H1 (cell line): ENCODE measurements around the gene CLDN7. TPM values are rescaled to one million over a fixed set of nuclear protein-coding genes. Genes with fewer than 3 reads are reported as not detected.

Experiments
- CTCF ChIA-PET: fragments of 300-600 bp; sonication (Branson Sonifier 250); formaldehyde crosslinking; loops from one replicate; lab custom pipeline; 2021; ENCODE audit not compliant: partially characterized antibody; lab: Charles Lee
- POLR2A ChIA-PET: fragments of 300-600 bp; sonication (Branson Sonifier 250); formaldehyde crosslinking; loops from one replicate; lab custom pipeline; 2021; ENCODE audit warnings: inconsistent platforms; ENCODE audit not compliant: partially characterized antibody; lab: Charles Lee
- DNase-seq, 2 experiments: peaks; one replicate each; pipeline versions ENCODE4 v3.0.0 to v3.0.0-alpha.2; 2010 to 2022; ENCODE audit warnings: low spot score in 2 of 2, low read depth in 1 of 2, mixed read lengths in 1 of 2
- FAIRE-seq: peaks from 2 replicates; lab custom pipeline; 2011; peaks lifted over from hg19 to GRCh38; lab: Jason Lieb, UNC
- H2AFZ ChIP-seq: 2 replicates; pipeline ENCODE4 v1.8.1; 2012; ENCODE audit warnings: low read length, inconsistent platforms
- H2AK5ac ChIP-seq: 2 replicates; pipeline ENCODE4 v1.6.1; 2013; ENCODE audit warnings: low read depth, low read length
- H2BK120ac ChIP-seq: replicated peaks from 2 replicates; pipeline ENCODE3; 2013; ENCODE audit warnings: low read depth, low read length, inconsistent platforms
- H2BK12ac ChIP-seq: 2 replicates; pipeline ENCODE4 v1.6.1; 2013; ENCODE audit warnings: low read depth, low read length
- H2BK15ac ChIP-seq: 2 replicates; pipeline ENCODE4 v1.6.1; 2013; ENCODE audit warnings: low read length
- H2BK20ac ChIP-seq: 2 replicates; pipeline ENCODE4 v1.6.1; 2013; ENCODE audit warnings: low read length
- H2BK5ac ChIP-seq: 2 replicates; pipeline ENCODE4 v1.6.1; 2013; ENCODE audit warnings: low read depth, low read length
- H3K14ac ChIP-seq: 2 replicates; pipeline ENCODE4 v1.6.1; 2013; ENCODE audit warnings: inconsistent platforms; ENCODE audit not compliant: insufficient read length
- H3K18ac ChIP-seq: 2 replicates; pipeline ENCODE4 v1.6.1; 2013; ENCODE audit warnings: low read length; ENCODE audit errors: extremely low read depth
- H3K23ac ChIP-seq: 2 replicates; pipeline ENCODE4 v1.6.1; 2013; ENCODE audit warnings: inconsistent platforms; ENCODE audit not compliant: insufficient read length
- H3K23me2 ChIP-seq: 2 replicates; pipeline ENCODE4 v1.6.1; 2013; ENCODE audit warnings: low read depth, low read length
- H3K27ac ChIP-seq: 2 replicates; pipeline ENCODE4 v1.6.1; 2011; ENCODE audit warnings: low read depth, low read length, inconsistent platforms
- H3K27me3 ChIP-seq, 4 experiments: replicated peaks in 1 of 4; 1 replicate in 1 of 4; 2 replicates in 3 of 4; pipeline versions ENCODE4 v1.6.1 to v1.8.1; 2011 to 2013; ENCODE audit warnings: low read length in 3 of 4, mild to moderate bottlenecking in 3 of 4, inconsistent platforms in 2 of 4, mixed read lengths in 2 of 4, moderate library complexity in 1 of 4; ENCODE audit not compliant: control insufficient read depth in 3 of 4, insufficient read depth in 3 of 4; ENCODE audit errors: extremely low read depth in 1 of 4
- H3K36me3 ChIP-seq, 4 experiments: 2 replicates each; pipeline versions ENCODE4 v1.6.1 to v1.8.1; 2011 to 2013; ENCODE audit warnings: mild to moderate bottlenecking in 4 of 4, low read length in 3 of 4, moderate library complexity in 2 of 4, control low read depth in 1 of 4, inconsistent platforms in 1 of 4; ENCODE audit not compliant: insufficient read depth in 4 of 4, control insufficient read depth in 2 of 4
- H3K4ac ChIP-seq: replicated peaks from 2 replicates; pipeline ENCODE3; 2013; ENCODE audit warnings: low read length, low read depth, mixed read lengths, inconsistent platforms; ENCODE audit not compliant: insufficient read length
- H3K4me1 ChIP-seq, 4 experiments: replicated peaks in 1 of 4; 1 replicate in 1 of 4; 2 replicates in 3 of 4; pipeline versions ENCODE4 v1.6.1 to v1.8.1; 2011 to 2013; ENCODE audit warnings: low read length in 3 of 4, inconsistent platforms in 2 of 4, mixed read lengths in 1 of 4; ENCODE audit not compliant: insufficient read depth in 4 of 4, control insufficient read depth in 3 of 4
- H3K4me2 ChIP-seq, 2 experiments: 2 replicates each; pipeline versions ENCODE4 v1.6.1 to v1.8.1; 2011 to 2013; ENCODE audit warnings: low read depth in 2 of 2, low read length in 2 of 2, control low read depth in 1 of 2, inconsistent platforms in 1 of 2, mild to moderate bottlenecking in 1 of 2; ENCODE audit not compliant: insufficient read depth in 1 of 2
- H3K4me3 ChIP-seq, 4 experiments: fragments of 200-600, 300-600 bp in 1 of 4; sonication (generic), shearing (Covaris generic), sonication (Bioruptor Twin) in 1 of 4; 2 replicates each; pipeline versions ENCODE4 v1.5.1 to v1.8.1; 2011 to 2016; ENCODE audit warnings: low read length in 4 of 4, low read depth in 3 of 4, control low read depth in 2 of 4, inconsistent platforms in 2 of 4, mild to moderate bottlenecking in 2 of 4, mixed read lengths in 1 of 4, moderate library complexity in 1 of 4; ENCODE audit not compliant: insufficient read depth in 2 of 4; ENCODE audit errors: extremely low read depth in 1 of 4
- H3K56ac ChIP-seq: replicated peaks from 2 replicates; pipeline ENCODE3; 2013; ENCODE audit warnings: low read depth, mild to moderate bottlenecking, mixed read lengths, low read length, inconsistent platforms; ENCODE audit not compliant: insufficient read length
- H3K79me1 ChIP-seq: 2 replicates; pipeline ENCODE4 v1.6.1; 2013; ENCODE audit warnings: low read depth, low read length, control low read depth
- H3K79me2 ChIP-seq, 2 experiments: 2 replicates each; pipeline versions ENCODE4 v1.6.1 to v1.8.1; 2012 to 2013; ENCODE audit warnings: low read length in 2 of 2, mild to moderate bottlenecking in 2 of 2, inconsistent platforms in 1 of 2; ENCODE audit not compliant: insufficient read depth in 2 of 2, control insufficient read depth in 1 of 2
- H3K9ac ChIP-seq, 4 experiments: replicated peaks in 1 of 4; 1 replicate in 1 of 4; 2 replicates in 3 of 4; pipeline versions ENCODE4 v1.6.1 to v1.8.1; 2011 to 2013; ENCODE audit warnings: low read depth in 3 of 4, low read length in 3 of 4, control low read depth in 2 of 4, mild to moderate bottlenecking in 2 of 4, moderate library complexity in 2 of 4, inconsistent platforms in 1 of 4; ENCODE audit errors: extremely low read depth in 1 of 4
- H3K9me3 ChIP-seq, 2 experiments: 2 replicates each; pipeline versions ENCODE4 v1.6.1 to v1.8.1; 2012 to 2013; ENCODE audit warnings: mild to moderate bottlenecking in 2 of 2, moderate library complexity in 2 of 2, control low read depth in 1 of 2, inconsistent platforms in 1 of 2, low read depth in 1 of 2, low read length in 1 of 2, mixed read lengths in 1 of 2; ENCODE audit not compliant: insufficient read depth in 2 of 2
- H4K20me1 ChIP-seq, 2 experiments: replicated peaks in 1 of 2; 2 replicates each; pipeline versions ENCODE3 to v1.8.1; 2011 to 2013; ENCODE audit warnings: inconsistent platforms in 2 of 2, low read length in 2 of 2, mild to moderate bottlenecking in 1 of 2; ENCODE audit not compliant: insufficient read depth in 2 of 2, control insufficient read depth in 1 of 2
- H4K5ac ChIP-seq: 2 replicates; pipeline ENCODE4 v1.6.1; 2013; ENCODE audit warnings: low read length, low read depth, mixed read lengths, inconsistent platforms; ENCODE audit not compliant: insufficient read length
- H4K8ac ChIP-seq: 2 replicates; pipeline ENCODE4 v1.8.0; 2013; ENCODE audit warnings: mild to moderate bottlenecking, moderate library complexity, low read length, inconsistent platforms; ENCODE audit not compliant: insufficient read depth; ENCODE audit errors: extremely low read depth
- H4K91ac ChIP-seq: replicated peaks from 2 replicates; pipeline ENCODE3; 2013; ENCODE audit warnings: low read length, mixed read lengths, inconsistent platforms; ENCODE audit not compliant: insufficient read length
- BACH1 ChIP-seq: IDR thresholded peaks from 2 replicates; pipeline ENCODE4 v1.6.1; 2012; ENCODE audit warnings: low read length, improper control_type of control experiment
- BRCA1 ChIP-seq: IDR thresholded peaks from 2 replicates; pipeline ENCODE4 v1.6.1; 2012; ENCODE audit warnings: low read depth, low read length, improper control_type of control experiment
- CHD2 ChIP-seq: IDR thresholded peaks from 2 replicates; pipeline ENCODE4 v1.6.1; 2012; ENCODE audit warnings: low read length, improper control_type of control experiment
- CTBP2 ChIP-seq: IDR thresholded peaks from 2 replicates; pipeline ENCODE4 v1.7.0; 2011; ENCODE audit warnings: borderline replicate concordance, mild to moderate bottlenecking, moderate library complexity, mixed read lengths, low read length; ENCODE audit not compliant: insufficient read depth, insufficient read length
- EGR1 ChIP-seq: IDR thresholded peaks from 2 replicates; pipeline ENCODE4 v1.6.1; 2011; ENCODE audit warnings: low read depth, low read length, borderline replicate concordance
- FOSL1 ChIP-seq: IDR thresholded peaks from 2 replicates; pipeline ENCODE4 v1.6.1; 2011; ENCODE audit warnings: mild to moderate bottlenecking, low read depth, low read length, moderate library complexity; ENCODE audit not compliant: insufficient read depth
- KDM4A ChIP-seq: IDR thresholded peaks from one replicate; pipeline ENCODE4 v1.7.1; 2012; ENCODE audit warnings: low read depth, mild to moderate bottlenecking, moderate library complexity, low read length, inconsistent platforms; ENCODE audit not compliant: severe bottlenecking
- POLR2A ChIP-seq, 2 experiments: IDR thresholded peaks; 1 replicate in 1 of 2; 2 replicates in 1 of 2; pipeline ENCODE4 v1.6.1; 2011; ENCODE audit warnings: low read depth in 2 of 2, low read length in 2 of 2, mild to moderate bottlenecking in 2 of 2; ENCODE audit errors: control extremely low read depth in 1 of 2
- POU5F1 ChIP-seq: IDR thresholded peaks from 2 replicates; pipeline ENCODE4 v1.6.1; 2011; ENCODE audit warnings: low read depth, mild to moderate bottlenecking, low read length, moderate library complexity
- SP1 ChIP-seq: IDR thresholded peaks from 2 replicates; pipeline ENCODE4 v1.6.1; 2011; ENCODE audit warnings: low read depth, low read length
- SP4 ChIP-seq: IDR thresholded peaks from 2 replicates; pipeline ENCODE4 v1.6.1; 2012; ENCODE audit warnings: low read length, inconsistent platforms
- TBP ChIP-seq: IDR thresholded peaks from 2 replicates; pipeline ENCODE4 v1.6.1; 2011; ENCODE audit warnings: low read depth, low read length, improper control_type of control experiment
- TCF12 ChIP-seq: IDR thresholded peaks from 2 replicates; pipeline ENCODE4 v1.6.1; 2011; ENCODE audit warnings: low read depth, mild to moderate bottlenecking, low read length
- WGBS, 2 experiments: shearing (Covaris generic) in 1 of 2; methylation state at CpG; one replicate each; pipeline versions ENCODE4 v1.1.6 to v1.1.7; 2013 to 2015; ENCODE audit warnings: low lambda C conversion rate in 2 of 2, mixed read lengths in 2 of 2, inconsistent platforms in 1 of 2, low coverage in 1 of 2, missing lambda C conversion rate in 1 of 2; ENCODE audit not compliant: insufficient replicate concordance in 2 of 2, insufficient coverage in 1 of 2, insufficient read length in 1 of 2; ENCODE audit errors: extremely low coverage in 1 of 2, missing lambda C conversion rate in 1 of 2; 5-methylcytosine and 5-hydroxymethylcytosine counted together
- polyA plus RNA-seq, 7 experiments: library from polyadenylated mRNA; depleted of rRNA in 3 of 7; stranded (reverse) in 5 of 7; unstranded in 2 of 7; fragments of >200 nt in 5 of 7; fragments of 200-250 nt in 2 of 7; gene quantifications; 1 replicate in 5 of 7; 2 replicates in 1 of 7; 4 replicates in 1 of 7; pipeline versions ENCODE4 v1.2.1 to v1.2.3, GENCODE V29; 2011 to 2013; ENCODE audit warnings: missing spikeins in 2 of 7, mixed read lengths in 2 of 7
- total RNA-seq: library from RNA; stranded (reverse); fragmentation: NEBNext Ultra II Directional; extraction: Animal tissue kit (Norgen Biotek cat#: 25700); gene quantifications from 2 replicates; pipeline ENCODE4 v1.2.1, GENCODE V29; 2021

The CLDN7 gene
- total and polyA plus RNA-seq, 2 of the 8 experiments (the other 6 are each of a cell fraction or from before 2014, with no cell fraction given), result 118 to 119 TPM

- no peak for FAIRE-seq
- no peak overlapping the region for H4K91ac ChIP-seq
- peaks cover 0 to 13% (median 7%) of the 10 kb centered on the region in 4 experiments; a peak in 6 of 7 replicates for H3K27me3 ChIP-seq
- peaks cover 0 to 20% (median 8%) of the 10 kb centered on the region in 4 experiments; a peak in 5 of 7 replicates for H3K4me1 ChIP-seq
- H3K36me3 ChIP-seq, result peaks cover 0 to 6% (median 3%) of the 10 kb centered on the region in 4 experiments; a peak in 3 of 8 replicates
- no peak overlapping the region for H2BK12ac ChIP-seq
- H3K23me2 ChIP-seq, result peaks cover 11% of the 10 kb centered on the region
- H2BK15ac ChIP-seq, result no peak overlapping the region
- H2BK5ac ChIP-seq, result no peak overlapping the region
- H3K4me3 ChIP-seq, result no peak overlapping the region
- no peak overlapping the region for H4K5ac ChIP-seq
- H3K18ac ChIP-seq, result no peak overlapping the region
- H3K4me2 ChIP-seq, result no peak overlapping the region; a peak in 1 of 4 replicates
- no peak for DNase-seq
- no peak overlapping the region for H2BK20ac ChIP-seq
- POLR2A ChIA-PET, result interaction anchor here (1.0 to 7.7 kb wide), 15 partner anchors 7 to 63 kb away, joined by 3 to 94 read pairs (median 9); partner anchors contain the start of genes ACADVL, ACAP1, CTDNEP1 and DLG4
- CTCF ChIA-PET, result interaction anchor here (0.7 to 3.9 kb wide), 5 partner anchors 8 to 53 kb away, joined by 3 to 46 read pairs (median 8); partner anchors contain the start of genes ACAP1 and GABARAP
- H4K20me1 ChIP-seq, result peaks cover 0 to 7% of the 10 kb centered on the region in 2 experiments
- no peak overlapping the region for H3K23ac ChIP-seq
- H3K4ac ChIP-seq, result no peak overlapping the region
- no peaks in the 10 kb centered on the region for H3K79me1 ChIP-seq
- no peaks in the 10 kb centered on the region for H3K9me3 ChIP-seq
- H3K14ac ChIP-seq, result no peak overlapping the region
- no peak overlapping the region for H3K27ac ChIP-seq
- 83% methylated on average over 16 of the region's 18 CpGs; no CpG with 5 or more reads in 1 of the 2 experiments for WGBS, 2 experiments
- no peak overlapping the region for H3K56ac ChIP-seq
- H4K8ac ChIP-seq, result no peak overlapping the region
- H2AFZ ChIP-seq, result no peak overlapping the region
- H2AK5ac ChIP-seq, result no peak overlapping the region
- no peak overlapping the region for H2BK120ac ChIP-seq
- no peaks in the 10 kb centered on the region for H3K79me2 ChIP-seq
- H3K9ac ChIP-seq, result no peak overlapping the region
- TF ChIP-seq TCF12, result no peak
- no peak for TF ChIP-seq CHD2
- no peak for TF ChIP-seq POU5F1
- no peak for TF ChIP-seq CTBP2
- no peak for TF ChIP-seq SP4
- no peak for TF ChIP-seq BRCA1
- TF ChIP-seq TBP, result no peak
- no peak for TF ChIP-seq KDM4A
- TF ChIP-seq SP1, result no peak
- no peak for TF ChIP-seq BACH1
- no peak for TF ChIP-seq POLR2A (IDR thresholded peaks at IDR 0.05; ENCODE audit: control extremely low read depth in 1 of 2, low read depth in 2 of 2, low read length in 2 of 2)
- no peak for TF ChIP-seq EGR1
- no peak for TF ChIP-seq FOSL1
Observed at GRCh38 chr17:7283471-7284216, 21.4 kb upstream of the CLDN7 start.
